HG02798 (cell line): ENCODE measurements around the gene FGF6.
"Not testable (repeated sequence)": the region's sequence is repeated elsewhere in the genome, so short reads cannot be mapped to it uniquely, and the experiment has no call there.

Experiments
- ATAC-seq: cut with Tn5 transposase; IDR thresholded peaks from one replicate; pipeline ENCODE4 v1.9.1; 2021; ENCODE audit warnings: mild to moderate bottlenecking; ENCODE audit not compliant: unreplicated experiment, poor library complexity

The FGF6 gene

GRCh38 chr12:4422985-4423384 lies 22.6 kb downstream of the FGF6 start:
- no peak for ATAC-seq

GRCh38 chr12:4421590-4422031 lies 24.0 kb downstream of the FGF6 start:
- ATAC-seq: no peak

GRCh38 chr12:4420138-4420670 lies 25.4 kb downstream of the FGF6 start:
- no peak for ATAC-seq

- no peak for ATAC-seq
Measured at GRCh38 chr12:4418913-4419312, 26.7 kb downstream of the FGF6 start.

GRCh38 chr12:4417936-4418335 lies 27.7 kb downstream of the FGF6 start:
- no peak for ATAC-seq

GRCh38 chr12:4417455-4417854 lies 28.2 kb downstream of the FGF6 start:
- no peak for ATAC-seq

GRCh38 chr12:4416276-4416675 lies 29.3 kb downstream of the FGF6 start:
- no peak for ATAC-seq

- ATAC-seq: no peak
Measured at GRCh38 chr12:4412465-4412864, 33.1 kb downstream of the FGF6 start.

- no peak for ATAC-seq
Measured at GRCh38 chr12:4412056-4412455, 33.6 kb downstream of the FGF6 start.

- ATAC-seq: no peak
Measured at GRCh38 chr12:4407136-4407535, 38.5 kb downstream of the FGF6 start.

GRCh38 chr12:4404877-4405637 lies 40.6 kb downstream of the FGF6 start:
- not testable (repeated sequence) for ATAC-seq

- no peak for ATAC-seq
Measured at GRCh38 chr12:4402996-4403395, 42.6 kb downstream of the FGF6 start.

- no peak for ATAC-seq
Measured at GRCh38 chr12:4401117-4401516, 44.5 kb downstream of the FGF6 start.

- ATAC-seq: no peak
Measured at GRCh38 chr12:4395818-4396217, 49.8 kb downstream of the FGF6 start.

- ATAC-seq: no peak
Measured at GRCh38 chr12:4393211-4393610, 52.4 kb downstream of the FGF6 start.

GRCh38 chr12:4392223-4392742 lies 53.3 kb downstream of the FGF6 start:
- no peak for ATAC-seq

- ATAC-seq: no peak
Measured at GRCh38 chr12:4388662-4389061, 57.0 kb downstream of the FGF6 start.

- no peak for ATAC-seq
Measured at GRCh38 chr12:4388032-4388431, 57.6 kb downstream of the FGF6 start.

- ATAC-seq: no peak
Measured at GRCh38 chr12:4387607-4388006, 58.0 kb downstream of the FGF6 start.

- ATAC-seq: no peak
Measured at GRCh38 chr12:4386801-4387200, 58.8 kb downstream of the FGF6 start.
